CD14-positive monocyte (primary cell): ENCODE measurements around the gene HDAC4. TPM values are rescaled to one million over a fixed set of nuclear protein-coding genes. Genes with fewer than 3 reads are reported as not detected.
A peak's percentile ranks its signal among the peaks of the same experiment; 100 is the strongest.

Source experiments
- DNase-seq, 3 donors: peaks; one replicate each; pipeline ENCODE4 v3.0.0-alpha.2; 2011 to 2022
- H2AFZ ChIP-seq: 2 replicates; pipeline ENCODE4 v1.6.0; 2012; ENCODE audit warnings: mild to moderate bottlenecking, low read depth, low read length, inconsistent platforms; ENCODE audit not compliant: insufficient read depth, poor library complexity, severe bottlenecking
- H3K27ac ChIP-seq, 2 donors: 1 replicate in 1 of 2; 2 replicates in 1 of 2; pipeline ENCODE4 v1.5.1; 2012 to 2013; ENCODE audit warnings: low read length in 2 of 2, control low read depth in 1 of 2, inconsistent platforms in 1 of 2, low read depth in 1 of 2, mild to moderate bottlenecking in 1 of 2
- H3K27me3 ChIP-seq, 2 donors: one replicate each; pipeline versions ENCODE4 v1.6.0 to v1.6.1; 2011 to 2013; ENCODE audit warnings: low read length in 2 of 2; ENCODE audit not compliant: control insufficient read depth in 2 of 2, insufficient read depth in 2 of 2
- H3K36me3 ChIP-seq, 2 donors: replicated peaks in 1 of 2; 1 replicate in 1 of 2; 2 replicates in 1 of 2; pipeline versions ENCODE4 v1.5.1 to v1.6.1; 2012 to 2013; ENCODE audit warnings: low read length in 2 of 2, control low read depth in 1 of 2, inconsistent platforms in 1 of 2, mild to moderate bottlenecking in 1 of 2; ENCODE audit not compliant: insufficient read depth in 2 of 2, control insufficient read depth in 1 of 2
- H3K4me1 ChIP-seq, 2 donors: 1 replicate in 1 of 2; 2 replicates in 1 of 2; pipeline versions ENCODE4 v1.5.1 to v1.6.1; 2012 to 2013; ENCODE audit warnings: low read length in 2 of 2, control low read depth in 1 of 2, inconsistent platforms in 1 of 2, mild to moderate bottlenecking in 1 of 2, moderate library complexity in 1 of 2; ENCODE audit not compliant: insufficient read depth in 2 of 2, control insufficient read depth in 1 of 2
- H3K4me2 ChIP-seq: replicated peaks from 2 replicates; pipeline ENCODE3; 2012; ENCODE audit warnings: low read length, moderate library complexity, mild to moderate bottlenecking; ENCODE audit not compliant: poor library complexity, severe bottlenecking; ENCODE audit errors: extremely low read depth
- H3K4me3 ChIP-seq, 3 experiments: fragments of 200-600 bp in 1 of 3; sonication (generic) in 1 of 3; replicated peaks in 1 of 3; 1 replicate in 2 of 3; 2 replicates in 1 of 3; pipeline ENCODE4 v1.5.1; 2011 to 2013; ENCODE audit warnings: low read length in 3 of 3, mild to moderate bottlenecking in 3 of 3, control low read depth in 2 of 3, low read depth in 2 of 3, inconsistent platforms in 1 of 3, moderate library complexity in 1 of 3
- H3K79me2 ChIP-seq: 2 replicates; pipeline ENCODE4 v1.6.0; 2012; ENCODE audit warnings: mild to moderate bottlenecking, control low read depth, inconsistent platforms, low read length, moderate library complexity; ENCODE audit not compliant: insufficient read depth
- H3K9ac ChIP-seq: 2 replicates; pipeline ENCODE4 v1.6.0; 2017; ENCODE audit warnings: low read length, mild to moderate bottlenecking; ENCODE audit not compliant: insufficient read depth, poor library complexity, severe bottlenecking
- H3K9me3 ChIP-seq, 2 donors: replicated peaks in 1 of 2; 1 replicate in 1 of 2; 2 replicates in 1 of 2; pipeline versions ENCODE4 v1.5.1 to v1.6.1; 2012 to 2013; ENCODE audit warnings: low read length in 2 of 2, control low read depth in 1 of 2; ENCODE audit not compliant: control insufficient read depth in 1 of 2, insufficient read depth in 1 of 2
- H4K20me1 ChIP-seq: 2 replicates; pipeline ENCODE4 v1.6.0; 2012; ENCODE audit warnings: mild to moderate bottlenecking, low read length, control low read depth, moderate library complexity; ENCODE audit not compliant: insufficient read depth
- H3K27ac Mint-ChIP-seq, 7 donors: one replicate each; pipeline ENCODE4 v1.8.0; 2020; ENCODE audit warnings: mild to moderate bottlenecking in 7 of 7, mixed read lengths in 7 of 7, moderate library complexity in 6 of 7, inconsistent platforms in 2 of 7
- H3K27me3 Mint-ChIP-seq, 3 donors: one replicate each; pipeline ENCODE4 v1.8.0; 2021 to 2022; ENCODE audit warnings: low read depth in 3 of 3, mild to moderate bottlenecking in 3 of 3, mixed read lengths in 3 of 3, moderate library complexity in 3 of 3, inconsistent platforms in 1 of 3
- H3K36me3 Mint-ChIP-seq, 2 donors: one replicate each; pipeline ENCODE4 v1.8.0; 2020; ENCODE audit warnings: mixed read lengths in 2 of 2, inconsistent platforms in 1 of 2, mild to moderate bottlenecking in 1 of 2
- H3K4me1 Mint-ChIP-seq: one replicate; pipeline ENCODE4 v1.8.0; 2020; ENCODE audit warnings: mild to moderate bottlenecking, mixed read lengths
- H3K4me3 Mint-ChIP-seq, 2 donors: one replicate each; pipeline ENCODE4 v1.8.0; 2020; ENCODE audit warnings: mild to moderate bottlenecking in 2 of 2, mixed read lengths in 2 of 2, moderate library complexity in 1 of 2
- H3K9me3 Mint-ChIP-seq, 7 donors: one replicate each; pipeline ENCODE4 v1.8.0; 2020 to 2022; ENCODE audit warnings: mixed read lengths in 7 of 7, mild to moderate bottlenecking in 6 of 7, moderate library complexity in 6 of 7, inconsistent platforms in 2 of 7
- WGBS: methylation state at CpG from one replicate; pipeline ENCODE4 v1.1.5; 2013; ENCODE audit warnings: missing lambda C conversion rate; ENCODE audit not compliant: insufficient coverage; 5-methylcytosine and 5-hydroxymethylcytosine counted together
- intact Hi-C, 2 donors: fragments of 100-400 bp; cut with micrococcal nuclease; formaldehyde crosslinking; loops; one replicate each; pipeline versions ENCODE4 v1.15.0 to v1.15.1; 2023
- polyA plus RNA-seq, 3 donors: library from polyadenylated mRNA; depleted of rRNA in 1 of 3; unstranded in 2 of 3; stranded (reverse) in 1 of 3; fragments of 300-500 nt in 2 of 3; fragments of >200 nt in 1 of 3; fragmentation: Illumina TruSeq in 2 of 3; gene quantifications; 1 replicate in 2 of 3; 2 replicates in 1 of 3; pipeline ENCODE4 v1.2.3, GENCODE V29; 2012 to 2021
- TF ChIP-seq, protein P1 (sequence below): fragments of 200-600 bp; IDR thresholded peaks from one replicate; pipeline ENCODE4 v1.8.0; 2022; ENCODE audit warnings: antibody characterized with exemption, mild to moderate bottlenecking

The HDAC4 gene
- polyA plus RNA-seq, 3 donors = 3.3 to 23.0 (median 4.5) TPM

DNA sequence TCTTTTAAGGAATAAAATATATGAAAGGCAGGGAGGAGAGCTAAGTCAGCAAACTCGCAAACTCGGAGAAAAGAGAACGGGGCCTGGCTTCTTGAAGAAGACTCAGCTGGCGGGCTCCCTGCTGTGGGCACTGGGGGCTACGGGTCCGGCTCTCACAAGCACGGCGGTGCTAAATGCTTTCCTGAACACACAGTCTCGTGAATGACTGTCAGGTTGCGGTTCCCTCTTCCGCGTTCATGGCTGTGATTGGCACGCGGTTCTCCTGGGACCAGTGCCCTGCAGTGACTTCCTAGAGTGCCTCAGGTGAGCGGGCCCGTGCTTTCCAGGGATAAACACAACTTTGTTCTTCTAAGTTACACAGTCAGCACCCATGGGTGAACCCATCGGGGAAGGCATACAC lies 208.4 kb downstream of the HDAC4 start:
- no peak for DNase-seq
- Mint-ChIP-seq H3K4me1 (peaks cover 12% of the 10 kb centered on the region), H3K9me3 (peaks cover 3 to 8% (median 7%) of the 10 kb centered on the region in 7 donors), H3K27me3 (peaks cover 0 to 3% (median 0%) of the 10 kb centered on the region in 3 donors), H3K36me3 (peaks cover 61 to 84% of the 10 kb centered on the region in 2 donors), H3K4me3 (no peak overlapping the region), H3K27ac (peak overlapping the region in 6 of 7 donors; percentile 25 to 82 (median 60))
- 23% methylated on average over 12 of the region's 17 CpGs for WGBS
- TF ChIP-seq, protein P1, sequence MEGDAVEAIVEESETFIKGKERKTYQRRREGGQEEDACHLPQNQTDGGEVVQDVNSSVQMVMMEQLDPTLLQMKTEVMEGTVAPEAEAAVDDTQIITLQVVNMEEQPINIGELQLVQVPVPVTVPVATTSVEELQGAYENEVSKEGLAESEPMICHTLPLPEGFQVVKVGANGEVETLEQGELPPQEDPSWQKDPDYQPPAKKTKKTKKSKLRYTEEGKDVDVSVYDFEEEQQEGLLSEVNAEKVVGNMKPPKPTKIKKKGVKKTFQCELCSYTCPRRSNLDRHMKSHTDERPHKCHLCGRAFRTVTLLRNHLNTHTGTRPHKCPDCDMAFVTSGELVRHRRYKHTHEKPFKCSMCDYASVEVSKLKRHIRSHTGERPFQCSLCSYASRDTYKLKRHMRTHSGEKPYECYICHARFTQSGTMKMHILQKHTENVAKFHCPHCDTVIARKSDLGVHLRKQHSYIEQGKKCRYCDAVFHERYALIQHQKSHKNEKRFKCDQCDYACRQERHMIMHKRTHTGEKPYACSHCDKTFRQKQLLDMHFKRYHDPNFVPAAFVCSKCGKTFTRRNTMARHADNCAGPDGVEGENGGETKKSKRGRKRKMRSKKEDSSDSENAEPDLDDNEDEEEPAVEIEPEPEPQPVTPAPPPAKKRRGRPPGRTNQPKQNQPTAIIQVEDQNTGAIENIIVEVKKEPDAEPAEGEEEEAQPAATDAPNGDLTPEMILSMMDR = no peak
- Histone ChIP-seq H3K9ac (no peak overlapping the region), H3K27me3 (no peaks in the 10 kb centered on the region), H3K4me2 (no peak overlapping the region), H3K9me3 (peaks cover 5 to 9% of the 10 kb centered on the region in 2 donors), H3K27ac (peak overlapping the region; percentile 33 to 55), H3K36me3 (peaks cover 58 to 86% of the 10 kb centered on the region in 2 donors), H3K79me2 (peaks cover 98% of the 10 kb centered on the region), H4K20me1 (peaks cover 75% of the 10 kb centered on the region), H2AFZ (no peak overlapping the region), H3K4me1 (peaks cover 5 to 7% of the 10 kb centered on the region in 2 donors), H3K4me3 (no peak overlapping the region)
- intact Hi-C loops = no loop called here

DNA sequence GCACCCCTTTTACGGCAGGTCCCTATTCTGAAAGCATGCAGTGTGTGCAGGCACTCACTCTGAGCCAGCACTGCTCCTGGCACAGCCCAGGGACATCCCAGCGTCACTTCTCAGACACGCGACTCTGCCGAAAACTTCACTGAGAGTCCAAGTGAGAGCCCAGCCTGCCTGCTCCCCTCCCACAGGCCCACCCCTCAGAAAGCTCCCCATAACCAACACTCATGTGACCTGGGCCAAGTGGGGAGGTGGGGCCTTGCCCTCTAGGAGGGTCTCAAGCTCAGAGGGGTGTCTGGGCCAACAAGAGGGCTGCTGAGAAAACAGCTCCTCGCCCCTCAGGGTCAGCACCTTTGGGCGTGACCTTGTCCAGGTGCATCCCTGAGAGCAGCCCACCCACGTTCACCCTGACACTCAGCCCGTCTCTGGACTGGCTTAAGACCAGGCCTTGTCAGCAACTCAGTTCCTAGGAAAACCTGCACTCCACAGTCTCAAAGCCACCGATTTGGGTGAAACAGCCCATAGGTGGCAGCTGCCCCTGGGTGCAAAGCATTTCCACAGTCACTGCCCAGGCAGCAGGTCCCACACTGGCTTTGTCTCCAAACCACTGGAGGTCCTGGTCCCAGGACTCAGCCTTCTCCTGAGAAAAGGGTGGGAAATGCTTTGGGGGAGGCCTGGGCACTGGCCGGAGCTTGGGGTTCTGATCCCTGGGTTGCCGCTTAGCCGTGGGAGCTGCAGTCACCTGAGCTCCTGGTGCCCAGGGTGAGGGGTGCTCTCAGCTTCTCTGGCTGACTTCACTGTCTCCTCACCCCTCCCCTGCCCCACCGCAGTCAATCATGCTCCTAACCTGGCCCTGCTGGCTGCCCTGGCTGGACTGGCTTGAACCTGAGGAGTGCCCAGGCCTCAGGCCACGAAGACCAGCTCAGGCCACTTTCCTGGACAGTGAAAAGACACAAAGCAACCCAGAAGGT lies 209.6 kb downstream of the HDAC4 start:
- H4K20me1 ChIP-seq = peaks cover 81% of the 10 kb centered on the region
- Mint-ChIP-seq H3K36me3 (peaks cover 60 to 84% of the 10 kb centered on the region in 2 donors), H3K4me3 (no peak overlapping the region), H3K27ac (peak overlapping the region in 5 of 7 donors; percentile 20 to 85 (median 30)), H3K9me3 (peaks cover 3 to 8% (median 7%) of the 10 kb centered on the region in 7 donors), H3K4me1 (peaks cover 12% of the 10 kb centered on the region), H3K27me3 (peaks cover 0 to 3% (median 0%) of the 10 kb centered on the region in 3 donors)
- H3K27me3 ChIP-seq = no peaks in the 10 kb centered on the region
- H3K27ac ChIP-seq = peak overlapping the region in 1 of 2 donors; percentile 55
- intact Hi-C loops = no loop called here
- no peak for DNase-seq
- TF ChIP-seq, protein P1 = no peak
- H3K4me2 ChIP-seq = no peak overlapping the region
- peaks cover 98% of the 10 kb centered on the region for H3K79me2 ChIP-seq
- peaks cover 5 to 9% of the 10 kb centered on the region in 2 donors for H3K9me3 ChIP-seq
- H3K4me1 ChIP-seq = peaks cover 5 to 7% of the 10 kb centered on the region in 2 donors
- WGBS = 86% methylated on average over 8 of the region's 15 CpGs
- no peak overlapping the region for H2AFZ ChIP-seq
- H3K36me3 ChIP-seq = peaks cover 58 to 86% of the 10 kb centered on the region in 2 donors
- H3K4me3 ChIP-seq = no peak overlapping the region
- H3K9ac ChIP-seq = no peak overlapping the region
